Measurements from ENCODE around the gene MACF1. TPM values are rescaled to one million over a fixed set of nuclear protein-coding genes. Genes with fewer than 3 reads are reported as not detected.

The MACF1 gene
- total and polyA plus RNA-seq, 8 donors: 16.8 to 662 (median 236) TPM

DNA sequence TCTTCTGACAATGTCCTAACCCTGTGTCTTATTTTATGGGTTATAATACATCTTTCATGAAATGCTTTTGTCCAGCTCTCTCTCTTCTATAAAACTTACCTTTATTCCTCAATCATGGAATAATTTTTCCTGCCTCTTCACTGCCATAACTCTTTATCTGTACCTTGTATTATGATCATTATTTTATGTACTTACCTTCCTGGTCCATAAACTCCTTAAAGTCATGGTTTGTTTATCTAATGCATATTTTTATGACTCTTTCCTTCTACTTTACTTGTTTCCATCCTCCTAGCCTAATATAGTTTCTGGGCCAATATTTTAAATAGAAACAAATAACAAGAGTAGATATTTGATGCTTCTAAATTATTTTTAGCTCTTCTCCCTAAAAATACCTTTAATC lies 221.1 kb downstream of the MACF1 start:
- Histone ChIP-seq H3K36me3 (peaks cover 21 to 93% (median 85%) of the 10 kb centered on the region in 4 donors), H3K9me3 (no peaks in the 10 kb centered on the region), H3K4me1 (peaks cover 0 to 37% (median 13%) of the 10 kb centered on the region in 4 donors), H3K27ac (peak overlapping the region in 1 of 5 donors; percentile 19), H3K27me3 (no peaks in the 10 kb centered on the region), H3K4me3 (no peak overlapping the region)
- TF ChIP-seq POLR2A (IDR thresholded peaks at IDR 0.05) (no peak), POLR2AphosphoS5 (IDR thresholded peaks at IDR 0.05) (no peak), CTCF (IDR thresholded peaks at IDR 0.05) (no peak), EP300 (IDR thresholded peaks at IDR 0.05) (no peak)
- intact Hi-C loops (cut with DNase I; ENCODE audit: low total_unique reads): no loop called here
- DNase-seq: no peak

DNA sequence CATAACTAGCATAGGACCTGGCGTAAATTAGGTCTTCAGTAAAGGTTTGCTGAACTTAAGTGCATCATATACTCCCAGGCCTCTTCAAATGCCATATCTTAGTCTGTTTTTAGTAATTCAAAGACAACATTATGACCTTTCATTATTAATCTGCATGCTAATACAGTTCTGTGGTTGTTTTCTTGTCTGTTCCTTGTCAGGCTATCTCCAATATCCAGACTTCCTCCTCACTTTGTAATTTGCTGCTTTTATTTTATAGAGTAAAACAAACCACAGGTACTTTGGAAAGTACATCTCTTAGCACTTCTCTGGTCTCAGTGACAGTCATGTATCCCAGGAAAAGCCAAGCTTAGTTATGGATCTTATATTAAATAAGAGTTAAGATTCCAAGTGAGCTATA lies 221.9 kb downstream of the MACF1 start:
- intact Hi-C loops (cut with DNase I; ENCODE audit: low total_unique reads): no loop called here
- peaks cover 21 to 98% (median 92%) of the 10 kb centered on the region in 4 donors for H3K36me3 ChIP-seq
- H3K4me1 ChIP-seq: peaks cover 0 to 30% (median 13%) of the 10 kb centered on the region in 4 donors
- H3K4me3 ChIP-seq: no peak overlapping the region
- no peak overlapping the region for H3K27ac ChIP-seq
- no peak for TF ChIP-seq POLR2A (IDR thresholded peaks at IDR 0.05)
- TF ChIP-seq EP300 (IDR thresholded peaks at IDR 0.05): no peak
- no peak for TF ChIP-seq POLR2AphosphoS5 (IDR thresholded peaks at IDR 0.05)
- no peak for TF ChIP-seq CTCF (IDR thresholded peaks at IDR 0.05)
- H3K27me3 ChIP-seq: no peaks in the 10 kb centered on the region
- DNase-seq: no peak
- 91 to 100% (median 93%) methylated on average over 1 of the region's 1 CpG for WGBS, 5 donors
- no peaks in the 10 kb centered on the region for H3K9me3 ChIP-seq

GRCh38 chr1:39427374-39427773 lies 222.9 kb downstream of the MACF1 start:
- Histone ChIP-seq H3K4me1 (peaks cover 0 to 29% (median 13%) of the 10 kb centered on the region in 4 donors), H3K4me3 (no peak overlapping the region), H3K36me3 (peaks cover 19 to 98% (median 95%) of the 10 kb centered on the region in 4 donors), H3K9me3 (no peaks in the 10 kb centered on the region), H3K27ac (peak overlapping the region in 1 of 5 donors; percentile 11), H3K27me3 (no peaks in the 10 kb centered on the region)
- 11 to 36% (median 17%) methylated on average over 1 of the region's 1 CpG for WGBS, 5 donors
- no peak for DNase-seq
- TF ChIP-seq CTCF (IDR thresholded peaks at IDR 0.05): no peak
- TF ChIP-seq POLR2AphosphoS5 (IDR thresholded peaks at IDR 0.05): no peak
- TF ChIP-seq EP300 (IDR thresholded peaks at IDR 0.05): no peak
- TF ChIP-seq POLR2A (IDR thresholded peaks at IDR 0.05): no peak
- intact Hi-C loops (cut with DNase I; ENCODE audit: low total_unique reads): no loop called here

- H3K27ac ChIP-seq: no peak overlapping the region
- WGBS, 5 donors: 87 to 91% (median 89%) methylated on average over 4 of the region's 4 CpGs
- TF ChIP-seq POLR2A (IDR thresholded peaks at IDR 0.05): no peak
- TF ChIP-seq POLR2AphosphoS5 (IDR thresholded peaks at IDR 0.05): no peak
- H3K4me1 ChIP-seq: peaks cover 0 to 29% (median 13%) of the 10 kb centered on the region in 4 donors
- no peak overlapping the region for H3K4me3 ChIP-seq
- H3K27me3 ChIP-seq: no peaks in the 10 kb centered on the region
- DNase-seq: no peak
- H3K9me3 ChIP-seq: no peaks in the 10 kb centered on the region
- H3K36me3 ChIP-seq: peaks cover 15 to 98% (median 95%) of the 10 kb centered on the region in 4 donors
- intact Hi-C loops (cut with DNase I; ENCODE audit: low total_unique reads): no loop called here
Observed at GRCh38 chr1:39427912-39428311, 223.4 kb downstream of the MACF1 start.

DNA sequence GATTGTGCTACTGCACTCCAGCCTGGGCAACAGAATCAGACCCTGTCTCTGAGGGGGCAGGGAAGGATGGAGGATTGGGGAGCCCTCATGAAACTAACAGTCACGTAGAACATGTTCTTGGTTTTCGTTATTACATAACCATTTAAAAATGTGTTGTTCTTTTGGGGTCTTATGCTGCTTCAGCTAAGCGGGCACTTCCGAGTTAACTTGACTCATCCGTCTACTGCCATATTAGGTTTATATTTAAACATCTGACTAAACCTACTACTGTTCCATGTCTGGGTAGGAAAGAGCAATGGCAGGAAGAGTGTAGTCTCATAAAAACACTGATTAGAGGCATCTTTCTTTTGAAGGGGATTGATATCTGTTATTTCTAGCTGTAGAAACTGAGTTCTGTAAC lies 227.4 kb downstream of the MACF1 start:
- 67 to 89% (median 81%) methylated on average over 5 of the region's 5 CpGs for WGBS, 5 donors
- H3K27me3 ChIP-seq: no peaks in the 10 kb centered on the region
- H3K4me3 ChIP-seq: no peak overlapping the region
- TF ChIP-seq POLR2AphosphoS5 (IDR thresholded peaks at IDR 0.05) (no peak), EP300 (IDR thresholded peaks at IDR 0.05) (no peak), POLR2A (IDR thresholded peaks at IDR 0.05) (no peak), CTCF (IDR thresholded peaks at IDR 0.05) (no peak)
- no peaks in the 10 kb centered on the region for H3K9me3 ChIP-seq
- H3K4me1 ChIP-seq: peaks cover 0 to 17% (median 7%) of the 10 kb centered on the region in 4 donors
- no peak for DNase-seq
- intact Hi-C loops (cut with DNase I; ENCODE audit: low total_unique reads): no loop called here
- peak overlapping the region in 4 of 5 donors; percentile 1 to 59 (median 28) for H3K27ac ChIP-seq
- H3K36me3 ChIP-seq: peaks cover 35 to 99% (median 96%) of the 10 kb centered on the region in 4 donors
